ENCODE measurements around the gene PACS1.

DNA sequence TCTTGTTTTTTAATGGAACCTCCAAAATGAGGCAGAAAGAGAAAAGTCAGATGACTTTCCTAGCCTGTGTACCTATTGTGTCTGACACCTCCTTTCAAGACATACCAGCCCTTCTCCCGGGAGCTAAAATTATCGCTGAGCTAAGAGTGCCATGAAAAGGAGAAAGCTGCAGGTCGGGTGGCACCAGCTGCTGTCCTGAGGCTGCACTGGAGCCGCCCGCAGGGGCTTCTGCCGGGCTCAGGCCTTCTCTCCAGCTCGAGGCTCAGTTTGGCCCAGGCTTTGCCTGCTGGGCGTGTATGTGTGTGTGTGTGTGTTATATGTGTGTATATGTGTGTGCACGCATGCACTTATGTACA, 170.7 kb downstream of the PACS1 start:
- TF ChIP-seq EZH2 (IDR thresholded peaks at IDR 0.05; ENCODE audit: borderline replicate concordance, insufficient read depth, low read depth, low read length, poor library complexity, severe bottlenecking) = no peak
- TF ChIP-seq, protein P1, sequence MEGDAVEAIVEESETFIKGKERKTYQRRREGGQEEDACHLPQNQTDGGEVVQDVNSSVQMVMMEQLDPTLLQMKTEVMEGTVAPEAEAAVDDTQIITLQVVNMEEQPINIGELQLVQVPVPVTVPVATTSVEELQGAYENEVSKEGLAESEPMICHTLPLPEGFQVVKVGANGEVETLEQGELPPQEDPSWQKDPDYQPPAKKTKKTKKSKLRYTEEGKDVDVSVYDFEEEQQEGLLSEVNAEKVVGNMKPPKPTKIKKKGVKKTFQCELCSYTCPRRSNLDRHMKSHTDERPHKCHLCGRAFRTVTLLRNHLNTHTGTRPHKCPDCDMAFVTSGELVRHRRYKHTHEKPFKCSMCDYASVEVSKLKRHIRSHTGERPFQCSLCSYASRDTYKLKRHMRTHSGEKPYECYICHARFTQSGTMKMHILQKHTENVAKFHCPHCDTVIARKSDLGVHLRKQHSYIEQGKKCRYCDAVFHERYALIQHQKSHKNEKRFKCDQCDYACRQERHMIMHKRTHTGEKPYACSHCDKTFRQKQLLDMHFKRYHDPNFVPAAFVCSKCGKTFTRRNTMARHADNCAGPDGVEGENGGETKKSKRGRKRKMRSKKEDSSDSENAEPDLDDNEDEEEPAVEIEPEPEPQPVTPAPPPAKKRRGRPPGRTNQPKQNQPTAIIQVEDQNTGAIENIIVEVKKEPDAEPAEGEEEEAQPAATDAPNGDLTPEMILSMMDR (IDR thresholded peaks at IDR 0.05) = no peak
